ENCODE results near the gene NUDT8.

DNA sequence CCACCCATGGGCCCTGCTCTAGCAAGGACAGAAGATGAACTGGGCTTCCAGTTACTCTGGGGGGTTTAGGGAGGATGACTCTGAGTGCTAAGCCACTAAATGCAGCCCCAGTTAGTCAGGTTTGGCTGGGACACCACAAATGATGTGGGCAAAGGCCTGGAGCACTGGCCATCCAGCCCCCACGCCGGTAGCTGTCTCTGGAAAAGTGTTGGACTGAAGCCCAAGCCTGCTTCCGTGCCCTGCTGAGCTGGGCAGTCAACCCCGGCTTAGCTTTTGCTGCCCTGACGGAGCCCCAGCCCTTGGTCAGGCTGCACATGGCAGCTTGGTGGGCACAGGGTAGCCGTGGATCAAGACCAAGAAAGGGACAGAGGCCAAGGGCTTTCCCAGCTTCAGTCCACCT, 51.8 kb downstream of the NUDT8 start:
- TF ChIP-seq, protein P1, sequence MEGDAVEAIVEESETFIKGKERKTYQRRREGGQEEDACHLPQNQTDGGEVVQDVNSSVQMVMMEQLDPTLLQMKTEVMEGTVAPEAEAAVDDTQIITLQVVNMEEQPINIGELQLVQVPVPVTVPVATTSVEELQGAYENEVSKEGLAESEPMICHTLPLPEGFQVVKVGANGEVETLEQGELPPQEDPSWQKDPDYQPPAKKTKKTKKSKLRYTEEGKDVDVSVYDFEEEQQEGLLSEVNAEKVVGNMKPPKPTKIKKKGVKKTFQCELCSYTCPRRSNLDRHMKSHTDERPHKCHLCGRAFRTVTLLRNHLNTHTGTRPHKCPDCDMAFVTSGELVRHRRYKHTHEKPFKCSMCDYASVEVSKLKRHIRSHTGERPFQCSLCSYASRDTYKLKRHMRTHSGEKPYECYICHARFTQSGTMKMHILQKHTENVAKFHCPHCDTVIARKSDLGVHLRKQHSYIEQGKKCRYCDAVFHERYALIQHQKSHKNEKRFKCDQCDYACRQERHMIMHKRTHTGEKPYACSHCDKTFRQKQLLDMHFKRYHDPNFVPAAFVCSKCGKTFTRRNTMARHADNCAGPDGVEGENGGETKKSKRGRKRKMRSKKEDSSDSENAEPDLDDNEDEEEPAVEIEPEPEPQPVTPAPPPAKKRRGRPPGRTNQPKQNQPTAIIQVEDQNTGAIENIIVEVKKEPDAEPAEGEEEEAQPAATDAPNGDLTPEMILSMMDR (IDR thresholded peaks at IDR 0.05): no peak
- TF ChIP-seq CEBPB (IDR thresholded peaks at IDR 0.05) (no peak), MAFK (IDR thresholded peaks at IDR 0.05; ENCODE audit: partially characterized antibody) (no peak), POLR2A (IDR thresholded peaks at IDR 0.05; ENCODE audit: low read length) (no peak), ZC3H11A (IDR thresholded peaks at IDR 0.05) (no peak)

Data from A549 (cell line).